MCF 10A (cell line): Measurements from ENCODE around the gene DOK6. TPM values are rescaled to one million over a fixed set of nuclear protein-coding genes. Genes with fewer than 3 reads are reported as not detected.

Experiments
- BruUV-seq: library from RNA; stranded (reverse); fragments of 400-500 nt; replicated peaks from 2 replicates; lab custom pipeline; 2021; lab: Mats Ljungman, UMichigan
- CTCF ChIA-PET: fragments of 300-600 bp; sonication (Branson Sonifier 250); formaldehyde crosslinking; extraction: SDS; loops from one replicate; lab custom pipeline; 2021; ENCODE audit warnings: antibody characterized with exemption, inconsistent platforms; lab: Yijun Ruan, JAX
- POLR2A ChIA-PET: fragments of 300-600, 350-650 bp; sonication (Branson Sonifier 250); formaldehyde crosslinking; extraction: SDS; loops from one replicate; lab custom pipeline; 2020; ENCODE audit warnings: antibody characterized with exemption, inconsistent platforms; lab: Yijun Ruan, JAX
- DNase-seq: peaks from one replicate; pipeline ENCODE4 v3.0.0-alpha.2; 2018; ENCODE audit not compliant: unreplicated experiment
- H3K27ac Mint-ChIP-seq: one replicate; pipeline ENCODE4 v1.8.0; 2022; ENCODE audit warnings: mild to moderate bottlenecking, low read depth, mixed read lengths; ENCODE audit not compliant: unreplicated experiment
- H3K27me3 Mint-ChIP-seq: one replicate; pipeline ENCODE4 v1.8.0; 2022; ENCODE audit warnings: mixed read lengths; ENCODE audit not compliant: insufficient read depth, unreplicated experiment
- H3K36me3 Mint-ChIP-seq: one replicate; pipeline ENCODE4 v1.8.0; 2022; ENCODE audit warnings: mild to moderate bottlenecking, moderate library complexity, mixed read lengths; ENCODE audit not compliant: insufficient read depth, unreplicated experiment
- H3K4me1 Mint-ChIP-seq: one replicate; pipeline ENCODE4 v1.8.0; 2022; ENCODE audit warnings: mixed read lengths; ENCODE audit not compliant: insufficient read depth, unreplicated experiment
- H3K4me3 Mint-ChIP-seq: one replicate; pipeline ENCODE4 v1.8.0; 2022; ENCODE audit warnings: mild to moderate bottlenecking, moderate library complexity, mixed read lengths; ENCODE audit not compliant: unreplicated experiment
- H3K9me3 Mint-ChIP-seq: one replicate; pipeline ENCODE4 v1.8.0; 2022; ENCODE audit warnings: mixed read lengths; ENCODE audit not compliant: unreplicated experiment
- intact Hi-C: fragments of 100-400 bp; cut with micrococcal nuclease; formaldehyde crosslinking; loops from 2 replicates; pipeline ENCODE4 v1.14.1; 2022
- total RNA-seq: library from RNA; stranded (reverse); gene quantifications from 2 replicates; pipeline ENCODE4 v1.2.3, GENCODE V29; 2022
- TF ChIP-seq, protein P1 (sequence below): fragments of 200-600 bp; IDR thresholded peaks from one replicate; pipeline ENCODE4 v1.8.0; 2022; ENCODE audit warnings: antibody characterized with exemption, mild to moderate bottlenecking; ENCODE audit not compliant: unreplicated experiment

DOK6 gene
- total RNA-seq, 1 experiment from 2014 or later, result not detected

DNA sequence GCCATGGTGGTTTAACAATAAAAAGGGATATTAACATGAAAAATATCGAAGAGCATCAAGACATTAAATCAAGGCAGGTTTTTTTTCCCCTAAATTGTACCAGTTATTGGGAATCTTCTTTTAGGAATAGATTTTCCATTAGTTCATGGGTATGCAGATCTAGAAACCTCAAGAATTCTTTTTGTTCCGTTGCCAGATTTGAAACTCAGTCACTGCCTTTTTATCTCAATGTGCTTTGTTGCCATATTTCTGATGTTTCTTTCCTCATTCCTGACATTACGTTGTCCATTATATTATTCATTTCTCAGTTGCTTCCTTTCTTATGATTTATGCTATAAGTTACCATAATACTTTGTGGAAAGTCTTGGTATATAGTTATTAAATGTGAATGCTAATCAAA is 384.8 kb downstream of the DOK6 start:
- BruUV-seq, result no TSS peak
- no peak for DNase-seq
- CTCF ChIA-PET, result no interaction called here
- H3K36me3 Mint-ChIP-seq, result no peaks in the 10 kb centered on the region
- TF ChIP-seq, protein P1, sequence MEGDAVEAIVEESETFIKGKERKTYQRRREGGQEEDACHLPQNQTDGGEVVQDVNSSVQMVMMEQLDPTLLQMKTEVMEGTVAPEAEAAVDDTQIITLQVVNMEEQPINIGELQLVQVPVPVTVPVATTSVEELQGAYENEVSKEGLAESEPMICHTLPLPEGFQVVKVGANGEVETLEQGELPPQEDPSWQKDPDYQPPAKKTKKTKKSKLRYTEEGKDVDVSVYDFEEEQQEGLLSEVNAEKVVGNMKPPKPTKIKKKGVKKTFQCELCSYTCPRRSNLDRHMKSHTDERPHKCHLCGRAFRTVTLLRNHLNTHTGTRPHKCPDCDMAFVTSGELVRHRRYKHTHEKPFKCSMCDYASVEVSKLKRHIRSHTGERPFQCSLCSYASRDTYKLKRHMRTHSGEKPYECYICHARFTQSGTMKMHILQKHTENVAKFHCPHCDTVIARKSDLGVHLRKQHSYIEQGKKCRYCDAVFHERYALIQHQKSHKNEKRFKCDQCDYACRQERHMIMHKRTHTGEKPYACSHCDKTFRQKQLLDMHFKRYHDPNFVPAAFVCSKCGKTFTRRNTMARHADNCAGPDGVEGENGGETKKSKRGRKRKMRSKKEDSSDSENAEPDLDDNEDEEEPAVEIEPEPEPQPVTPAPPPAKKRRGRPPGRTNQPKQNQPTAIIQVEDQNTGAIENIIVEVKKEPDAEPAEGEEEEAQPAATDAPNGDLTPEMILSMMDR, result no peak
- POLR2A ChIA-PET, result no interaction called here
- H3K4me1 Mint-ChIP-seq, result peaks cover 6% of the 10 kb centered on the region
- no peak overlapping the region for H3K4me3 Mint-ChIP-seq
- intact Hi-C loops, result no loop called here
- H3K9me3 Mint-ChIP-seq, result no peaks in the 10 kb centered on the region
- no peak overlapping the region for H3K27ac Mint-ChIP-seq
- H3K27me3 Mint-ChIP-seq, result no peaks in the 10 kb centered on the region

DNA sequence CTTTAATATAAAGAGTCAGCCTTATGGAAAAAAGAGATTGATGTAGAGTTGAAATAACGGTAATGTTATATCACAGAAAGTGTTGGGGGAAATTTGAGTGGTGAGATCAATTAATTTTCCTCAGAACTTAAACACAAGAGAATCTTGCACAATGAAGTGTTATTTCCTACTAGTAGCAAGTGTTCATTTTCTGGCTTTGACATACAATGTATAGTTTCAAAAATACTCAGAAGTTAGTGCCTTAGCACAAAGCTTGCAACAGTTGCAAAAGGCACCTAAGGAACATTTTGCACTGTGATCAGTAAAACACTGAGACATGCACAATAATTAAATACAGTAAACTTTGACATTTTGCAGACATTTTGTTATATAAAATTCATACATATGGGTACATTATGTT is 385.7 kb downstream of the DOK6 start:
- BruUV-seq, result no TSS peak
- intact Hi-C loops, result no loop called here
- Mint-ChIP-seq H3K27ac (no peak overlapping the region), H3K9me3 (no peaks in the 10 kb centered on the region), H3K27me3 (no peaks in the 10 kb centered on the region), H3K4me3 (no peak overlapping the region), H3K4me1 (peaks cover 6% of the 10 kb centered on the region), H3K36me3 (no peaks in the 10 kb centered on the region)
- ChIA-PET CTCF (no interaction called here), POLR2A (no interaction called here)
- TF ChIP-seq, protein P1, result no peak
- no peak for DNase-seq

DNA sequence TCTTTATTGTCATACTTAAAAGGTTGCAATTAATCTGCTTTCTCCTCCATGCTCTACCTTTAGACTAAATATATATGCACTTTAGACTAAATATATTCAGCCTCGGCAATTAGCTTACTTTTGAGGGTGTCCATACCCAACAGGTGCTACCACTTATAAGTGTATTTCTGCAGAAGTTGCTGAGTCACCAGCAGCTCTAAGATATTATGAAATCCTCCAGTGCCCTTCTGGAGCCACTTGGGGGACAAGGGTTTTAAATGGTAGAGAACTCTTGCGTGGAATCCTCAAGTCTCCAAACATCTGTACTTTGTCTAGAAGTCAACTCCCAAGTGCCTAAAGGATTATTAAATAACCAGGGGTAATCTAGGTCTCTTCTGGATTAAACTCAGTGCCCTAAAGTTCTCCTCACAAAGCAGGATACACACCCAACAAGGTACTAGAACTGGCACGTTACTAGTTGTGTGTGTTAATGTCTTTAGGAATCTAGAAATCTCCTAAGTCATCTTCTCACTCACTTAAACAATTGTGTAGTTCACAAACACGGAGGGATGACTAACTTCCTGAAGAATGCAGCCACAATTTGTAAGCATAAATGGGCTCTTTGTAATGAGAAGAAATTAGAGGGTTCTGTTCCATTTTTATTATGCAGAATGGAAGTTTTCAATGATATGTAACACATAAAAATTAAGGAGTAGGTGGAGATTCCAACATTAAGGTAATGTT is 387.3 kb downstream of the DOK6 start:
- ChIA-PET POLR2A (no interaction called here), CTCF (interaction anchor here (0.5 to 1.0 kb wide), 3 partner anchors 23 to 188 kb away, joined by 3 to 5 read pairs (median 3); no protein-coding TSS in a partner anchor)
- intact Hi-C loops, result no loop called here
- TF ChIP-seq, protein P1, result no peak
- Mint-ChIP-seq H3K9me3 (peaks cover 5% of the 10 kb centered on the region), H3K36me3 (no peaks in the 10 kb centered on the region), H3K27me3 (no peaks in the 10 kb centered on the region), H3K4me3 (no peak overlapping the region), H3K4me1 (peaks cover 6% of the 10 kb centered on the region), H3K27ac (peak overlapping the region; percentile 31)
- peak; percentile 43 for DNase-seq
- BruUV-seq, result no TSS peak

DNA sequence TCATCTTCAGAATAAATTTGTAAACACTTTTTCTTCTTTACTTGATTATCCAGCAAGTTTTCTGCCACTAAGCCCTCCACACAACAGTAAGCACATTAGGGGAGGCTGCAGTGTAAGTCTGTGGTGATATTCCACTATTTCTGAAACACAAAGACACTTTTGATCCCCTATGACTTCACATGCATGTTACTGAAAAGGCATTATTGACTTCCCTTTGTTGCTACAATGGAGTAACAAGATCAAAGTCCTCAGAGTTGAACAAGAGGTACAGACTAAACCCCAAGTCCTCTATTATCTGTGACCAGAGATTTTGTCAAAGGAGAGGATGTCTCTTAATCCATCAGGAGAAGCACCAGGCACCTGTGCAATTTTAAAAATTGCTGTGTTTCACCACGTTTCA is 389.1 kb downstream of the DOK6 start:
- no TSS peak for BruUV-seq
- ChIA-PET POLR2A (no interaction called here), CTCF (no interaction called here)
- intact Hi-C loops, result no loop called here
- Mint-ChIP-seq H3K36me3 (no peaks in the 10 kb centered on the region), H3K27me3 (peaks cover 13% of the 10 kb centered on the region), H3K9me3 (peaks cover 5% of the 10 kb centered on the region), H3K4me3 (no peak overlapping the region), H3K27ac (no peak overlapping the region), H3K4me1 (peaks cover 6% of the 10 kb centered on the region)
- no peak for DNase-seq
- TF ChIP-seq, protein P1, result no peak
